HCT116 (cell line): ENCODE measurements around the gene ACTA2. TPM values are rescaled to one million over a fixed set of nuclear protein-coding genes. Genes with fewer than 3 reads are reported as not detected.

Experiments
- ATAC-seq: fragments of 200-7000 bp; cut with Tn5 transposase; 2 replicates; pipeline ENCODE4 v1.9.1; 2020; ENCODE audit warnings: mild to moderate bottlenecking, moderate library complexity
- BruUV-seq: library from RNA; stranded (reverse); fragments of 400-500 nt; replicated peaks from 2 replicates; lab custom pipeline; 2021; lab: Mats Ljungman, UMichigan
- CTCF ChIA-PET: fragments of 300-600 bp; sonication (Branson Sonifier 250); formaldehyde crosslinking; loops from one replicate; lab custom pipeline; 2021; ENCODE audit warnings: antibody characterized with exemption; lab: Charles Lee
- POLR2A ChIA-PET: fragments of 300-600, 350-600 bp; sonication (Branson Sonifier 250); formaldehyde crosslinking; loops from one replicate; lab custom pipeline; 2021; ENCODE audit warnings: antibody characterized with exemption; lab: Charles Lee
- RAD21 ChIA-PET, 2 experiments: fragments of 300-600 bp; sonication (Branson Sonifier 250); formaldehyde crosslinking; loops; one replicate each; lab custom pipeline; 2023; ENCODE audit warnings: low total read pairs in 2 of 2; ENCODE audit not compliant: uncharacterized antibody in 2 of 2, unreplicated experiment in 2 of 2, low non-redundant PET in 1 of 2; lab: Charles Lee
- DNase-seq: peaks from one replicate; pipeline ENCODE4 v3.0.0-alpha.2; 2010; ENCODE audit warnings: low read depth, low spot score
- H2AFZ ChIP-seq: fragments of 200-600 bp; shearing (Covaris generic), sonication (generic); 2 replicates; pipeline ENCODE4 v1.6.1; 2017; ENCODE audit warnings: low read depth, mixed run types, mixed read lengths, antibody characterized with exemption, low read length; ENCODE audit not compliant: poor library complexity, severe bottlenecking
- H3K27ac ChIP-seq: 2 replicates; pipeline ENCODE4 v1.5.1; 2012; ENCODE audit warnings: low read depth, low read length
- H3K27me3 ChIP-seq: fragments of 200-600 bp; sonication (generic); 2 replicates; pipeline ENCODE4 v1.6.1; 2016; ENCODE audit warnings: mixed run types, low read length, mixed read lengths; ENCODE audit not compliant: insufficient read depth
- H3K36me3 ChIP-seq, 2 experiments: fragments of 200-500 bp in 1 of 2; fragments of 200-600 bp in 1 of 2; sonication (Bioruptor generic) in 1 of 2; sonication (generic) in 1 of 2; 2 replicates each; pipeline versions ENCODE4 v1.5.1 to v1.6.1; 2014 to 2016; ENCODE audit warnings: low read length in 2 of 2, inconsistent platforms in 1 of 2, mixed read lengths in 1 of 2, mixed run types in 1 of 2; ENCODE audit not compliant: insufficient read depth in 2 of 2, control insufficient read depth in 1 of 2
- H3K4me1 ChIP-seq, 2 experiments: fragments of 200-600 bp in 1 of 2; sonication (generic) in 1 of 2; 2 replicates each; pipeline versions ENCODE4 v1.5.1 to v1.6.1; 2012 to 2017; ENCODE audit warnings: low read length in 2 of 2, inconsistent platforms in 1 of 2, mild to moderate bottlenecking in 1 of 2, mixed read lengths in 1 of 2, mixed run types in 1 of 2, moderate library complexity in 1 of 2; ENCODE audit not compliant: insufficient read depth in 2 of 2, control insufficient read depth in 1 of 2
- H3K4me2 ChIP-seq: fragments of 200-600 bp; sonication (generic); 2 replicates; pipeline ENCODE4 v1.6.1; 2017; ENCODE audit warnings: mixed run types, low read length, mixed read lengths
- H3K4me3 ChIP-seq, 2 experiments: fragments of 200-600 bp in 1 of 2; sonication (generic) in 1 of 2; replicated peaks in 1 of 2; 2 replicates each; pipeline ENCODE4 v1.5.1; 2011 to 2016; ENCODE audit warnings: low read length in 2 of 2, control low read depth in 1 of 2, low read depth in 1 of 2, mild to moderate bottlenecking in 1 of 2, mixed read lengths in 1 of 2, mixed run types in 1 of 2
- H3K79me2 ChIP-seq: fragments of 200-600 bp; sonication (generic); 2 replicates; pipeline ENCODE4 v1.6.1; 2017; ENCODE audit warnings: mild to moderate bottlenecking, mixed run types, low read length, moderate library complexity, mixed read lengths; ENCODE audit not compliant: insufficient read depth
- H3K9ac ChIP-seq: fragments of 200-600 bp; sonication (generic); 2 replicates; pipeline ENCODE4 v1.6.1; 2016; ENCODE audit warnings: low read length, mixed read lengths
- H3K9me2 ChIP-seq: fragments of 200-600 bp; sonication (generic), shearing (Covaris generic); 2 replicates; pipeline ENCODE4 v1.6.1; 2017; ENCODE audit warnings: mixed run types, mild to moderate bottlenecking, moderate library complexity; ENCODE audit not compliant: insufficient read depth
- H3K9me3 ChIP-seq, 2 experiments: fragments of 200-500 bp in 1 of 2; fragments of 200-600 bp in 1 of 2; sonication (Bioruptor generic) in 1 of 2; sonication (generic) in 1 of 2; 2 replicates each; pipeline ENCODE4 v1.6.1; 2014 to 2017; ENCODE audit warnings: low read length in 2 of 2, mixed read lengths in 2 of 2, inconsistent platforms in 1 of 2, low read depth in 1 of 2, mild to moderate bottlenecking in 1 of 2, mixed run types in 1 of 2, moderate library complexity in 1 of 2; ENCODE audit not compliant: control insufficient read depth in 1 of 2, insufficient read depth in 1 of 2
- H4K20me1 ChIP-seq: fragments of 200-600 bp; sonication (generic), shearing (Covaris generic); 2 replicates; pipeline ENCODE4 v1.6.1; 2017; ENCODE audit warnings: mixed run types, mild to moderate bottlenecking, moderate library complexity; ENCODE audit not compliant: insufficient read depth
- ATF3 ChIP-seq: IDR thresholded peaks from 2 replicates; pipeline ENCODE4 v1.6.1; 2012
- CEBPB ChIP-seq: IDR thresholded peaks from 2 replicates; pipeline ENCODE4 v1.6.1; 2012; ENCODE audit warnings: low read depth
- EGR1 ChIP-seq: IDR thresholded peaks from 2 replicates; pipeline ENCODE4 v1.6.1; 2012; ENCODE audit warnings: low read depth
- EZH2 ChIP-seq: fragments of 200-600 bp; sonication (generic); IDR thresholded peaks from 2 replicates; pipeline ENCODE4 v1.6.1; 2017; ENCODE audit warnings: antibody characterized with exemption, mixed run types
- FOSL1 ChIP-seq: IDR thresholded peaks from 2 replicates; pipeline ENCODE4 v1.6.1; 2012; ENCODE audit warnings: low read depth
- JUND ChIP-seq: IDR thresholded peaks from 2 replicates; pipeline ENCODE4 v1.6.1; 2012
- SRF ChIP-seq: IDR thresholded peaks from 2 replicates; pipeline ENCODE4 v1.6.1; 2012; ENCODE audit warnings: low read depth
- TCF7L2 ChIP-seq: IDR thresholded peaks from 2 replicates; pipeline ENCODE4 v1.7.0; 2011; ENCODE audit warnings: borderline replicate concordance, inconsistent platforms; ENCODE audit not compliant: insufficient read depth, insufficient read length; ENCODE audit errors: extremely low read depth
- YY1 ChIP-seq: IDR thresholded peaks from 2 replicates; pipeline ENCODE4 v1.6.1; 2011; ENCODE audit warnings: low read length, low read depth, moderate library complexity, mild to moderate bottlenecking; ENCODE audit not compliant: insufficient replicate concordance; ENCODE audit errors: extremely low read depth
- ZBTB33 ChIP-seq: IDR thresholded peaks from 2 replicates; pipeline ENCODE4 v1.6.1; 2011; ENCODE audit warnings: mild to moderate bottlenecking, low read length, moderate library complexity; ENCODE audit not compliant: insufficient replicate concordance; ENCODE audit errors: extremely low read depth
- ZFX ChIP-seq: fragments of 450-650 bp; IDR thresholded peaks from 2 replicates; pipeline ENCODE4 v1.6.1; 2017
- intact Hi-C: fragments of 100-400 bp; cut with micrococcal nuclease; formaldehyde crosslinking; loops from 2 replicates; pipeline ENCODE4 v1.10.0; 2022
- total RNA-seq: library from RNA; stranded (reverse); gene quantifications from one replicate; pipeline ENCODE4 v1.2.1, GENCODE V29; 2021; ENCODE audit not compliant: unreplicated experiment

The ACTA2 gene
- total RNA-seq, 1 experiment from 2014 or later = 9.4 TPM

- H4K20me1 ChIP-seq = no peaks in the 10 kb centered on the region
- no peak overlapping the region for H3K4me3 ChIP-seq
- no peaks in the 10 kb centered on the region for H3K9me2 ChIP-seq
- TF ChIP-seq YY1 (no peak), EGR1 (no peak), TCF7L2 (no peak), ZBTB33 (no peak), JUND (no peak), ZFX (no peak), FOSL1 (no peak), ATF3 (no peak), SRF (no peak), CEBPB (no peak), EZH2 (no peak)
- TF ChIP-seq, all 23 proteins: peak for 0
- ATAC-seq (no peak), DNase-seq (no peak)
- Histone ChIP-seq H3K4me2 (no peak overlapping the region), H3K27me3 (no peaks in the 10 kb centered on the region), H2AFZ (no peak overlapping the region), H3K27ac (no peak overlapping the region), H3K79me2 (no peaks in the 10 kb centered on the region), H3K9ac (no peak overlapping the region), H3K9me3 (no peaks in the 10 kb centered on the region), H3K4me1 (peaks cover 3 to 4% of the 10 kb centered on the region in 2 experiments; a peak in 2 of 4 replicates), H3K36me3 (no peaks in the 10 kb centered on the region)
- POLR2A ChIA-PET = no interaction called here
- CTCF ChIA-PET = no interaction called here
- intact Hi-C loops = no loop called here
- BruUV-seq = no TSS peak
- RAD21 ChIA-PET = no interaction called here
Observed at GRCh38 chr10:88981435-88981834, 28.9 kb upstream of the ACTA2 start.
